CD14-positive monocyte (primary cell): ENCODE measurements around the gene PDGFA. TPM values are rescaled to one million over a fixed set of nuclear protein-coding genes. Genes with fewer than 3 reads are reported as not detected.

Experiments
- DNase-seq, 3 donors: peaks; one replicate each; pipeline ENCODE4 v3.0.0-alpha.2; 2011 to 2022
- H2AFZ ChIP-seq: 2 replicates; pipeline ENCODE4 v1.6.0; 2012; ENCODE audit warnings: mild to moderate bottlenecking, low read depth, low read length, inconsistent platforms; ENCODE audit not compliant: insufficient read depth, poor library complexity, severe bottlenecking
- H3K27ac ChIP-seq, 2 donors: 1 replicate in 1 of 2; 2 replicates in 1 of 2; pipeline ENCODE4 v1.5.1; 2012 to 2013; ENCODE audit warnings: low read length in 2 of 2, control low read depth in 1 of 2, inconsistent platforms in 1 of 2, low read depth in 1 of 2, mild to moderate bottlenecking in 1 of 2
- H3K27me3 ChIP-seq, 2 donors: one replicate each; pipeline versions ENCODE4 v1.6.0 to v1.6.1; 2011 to 2013; ENCODE audit warnings: low read length in 2 of 2; ENCODE audit not compliant: control insufficient read depth in 2 of 2, insufficient read depth in 2 of 2
- H3K36me3 ChIP-seq, 2 donors: replicated peaks in 1 of 2; 1 replicate in 1 of 2; 2 replicates in 1 of 2; pipeline versions ENCODE4 v1.5.1 to v1.6.1; 2012 to 2013; ENCODE audit warnings: low read length in 2 of 2, control low read depth in 1 of 2, inconsistent platforms in 1 of 2, mild to moderate bottlenecking in 1 of 2; ENCODE audit not compliant: insufficient read depth in 2 of 2, control insufficient read depth in 1 of 2
- H3K4me1 ChIP-seq, 2 donors: 1 replicate in 1 of 2; 2 replicates in 1 of 2; pipeline versions ENCODE4 v1.5.1 to v1.6.1; 2012 to 2013; ENCODE audit warnings: low read length in 2 of 2, control low read depth in 1 of 2, inconsistent platforms in 1 of 2, mild to moderate bottlenecking in 1 of 2, moderate library complexity in 1 of 2; ENCODE audit not compliant: insufficient read depth in 2 of 2, control insufficient read depth in 1 of 2
- H3K4me2 ChIP-seq: replicated peaks from 2 replicates; pipeline ENCODE3; 2012; ENCODE audit warnings: low read length, moderate library complexity, mild to moderate bottlenecking; ENCODE audit not compliant: poor library complexity, severe bottlenecking; ENCODE audit errors: extremely low read depth
- H3K4me3 ChIP-seq, 3 experiments: fragments of 200-600 bp in 1 of 3; sonication (generic) in 1 of 3; replicated peaks in 1 of 3; 1 replicate in 2 of 3; 2 replicates in 1 of 3; pipeline ENCODE4 v1.5.1; 2011 to 2013; ENCODE audit warnings: low read length in 3 of 3, mild to moderate bottlenecking in 3 of 3, control low read depth in 2 of 3, low read depth in 2 of 3, inconsistent platforms in 1 of 3, moderate library complexity in 1 of 3
- H3K79me2 ChIP-seq: 2 replicates; pipeline ENCODE4 v1.6.0; 2012; ENCODE audit warnings: mild to moderate bottlenecking, control low read depth, inconsistent platforms, low read length, moderate library complexity; ENCODE audit not compliant: insufficient read depth
- H3K9ac ChIP-seq: 2 replicates; pipeline ENCODE4 v1.6.0; 2017; ENCODE audit warnings: low read length, mild to moderate bottlenecking; ENCODE audit not compliant: insufficient read depth, poor library complexity, severe bottlenecking
- H3K9me3 ChIP-seq, 2 donors: replicated peaks in 1 of 2; 1 replicate in 1 of 2; 2 replicates in 1 of 2; pipeline versions ENCODE4 v1.5.1 to v1.6.1; 2012 to 2013; ENCODE audit warnings: low read length in 2 of 2, control low read depth in 1 of 2; ENCODE audit not compliant: control insufficient read depth in 1 of 2, insufficient read depth in 1 of 2
- H4K20me1 ChIP-seq: 2 replicates; pipeline ENCODE4 v1.6.0; 2012; ENCODE audit warnings: mild to moderate bottlenecking, low read length, control low read depth, moderate library complexity; ENCODE audit not compliant: insufficient read depth
- H3K27ac Mint-ChIP-seq, 7 donors: one replicate each; pipeline ENCODE4 v1.8.0; 2020; ENCODE audit warnings: mild to moderate bottlenecking in 7 of 7, mixed read lengths in 7 of 7, moderate library complexity in 6 of 7, inconsistent platforms in 2 of 7
- H3K27me3 Mint-ChIP-seq, 3 donors: one replicate each; pipeline ENCODE4 v1.8.0; 2021 to 2022; ENCODE audit warnings: low read depth in 3 of 3, mild to moderate bottlenecking in 3 of 3, mixed read lengths in 3 of 3, moderate library complexity in 3 of 3, inconsistent platforms in 1 of 3
- H3K36me3 Mint-ChIP-seq, 2 donors: one replicate each; pipeline ENCODE4 v1.8.0; 2020; ENCODE audit warnings: mixed read lengths in 2 of 2, inconsistent platforms in 1 of 2, mild to moderate bottlenecking in 1 of 2
- H3K4me1 Mint-ChIP-seq: one replicate; pipeline ENCODE4 v1.8.0; 2020; ENCODE audit warnings: mild to moderate bottlenecking, mixed read lengths
- H3K4me3 Mint-ChIP-seq, 2 donors: one replicate each; pipeline ENCODE4 v1.8.0; 2020; ENCODE audit warnings: mild to moderate bottlenecking in 2 of 2, mixed read lengths in 2 of 2, moderate library complexity in 1 of 2
- H3K9me3 Mint-ChIP-seq, 7 donors: one replicate each; pipeline ENCODE4 v1.8.0; 2020 to 2022; ENCODE audit warnings: mixed read lengths in 7 of 7, mild to moderate bottlenecking in 6 of 7, moderate library complexity in 6 of 7, inconsistent platforms in 2 of 7
- WGBS: methylation state at CpG from one replicate; pipeline ENCODE4 v1.1.5; 2013; ENCODE audit warnings: missing lambda C conversion rate; ENCODE audit not compliant: insufficient coverage; 5-methylcytosine and 5-hydroxymethylcytosine counted together
- intact Hi-C, 2 donors: fragments of 100-400 bp; cut with micrococcal nuclease; formaldehyde crosslinking; loops; one replicate each; pipeline versions ENCODE4 v1.15.0 to v1.15.1; 2023
- polyA plus RNA-seq, 3 donors: library from polyadenylated mRNA; depleted of rRNA in 1 of 3; unstranded in 2 of 3; stranded (reverse) in 1 of 3; fragments of 300-500 nt in 2 of 3; fragments of >200 nt in 1 of 3; fragmentation: Illumina TruSeq in 2 of 3; gene quantifications; 1 replicate in 2 of 3; 2 replicates in 1 of 3; pipeline ENCODE4 v1.2.3, GENCODE V29; 2012 to 2021
- TF ChIP-seq, protein P1 (sequence below): fragments of 200-600 bp; IDR thresholded peaks from one replicate; pipeline ENCODE4 v1.8.0; 2022; ENCODE audit warnings: antibody characterized with exemption, mild to moderate bottlenecking

PDGFA gene
- polyA plus RNA-seq, 3 donors, result 0.29 TPM; not detected in 2

DNA sequence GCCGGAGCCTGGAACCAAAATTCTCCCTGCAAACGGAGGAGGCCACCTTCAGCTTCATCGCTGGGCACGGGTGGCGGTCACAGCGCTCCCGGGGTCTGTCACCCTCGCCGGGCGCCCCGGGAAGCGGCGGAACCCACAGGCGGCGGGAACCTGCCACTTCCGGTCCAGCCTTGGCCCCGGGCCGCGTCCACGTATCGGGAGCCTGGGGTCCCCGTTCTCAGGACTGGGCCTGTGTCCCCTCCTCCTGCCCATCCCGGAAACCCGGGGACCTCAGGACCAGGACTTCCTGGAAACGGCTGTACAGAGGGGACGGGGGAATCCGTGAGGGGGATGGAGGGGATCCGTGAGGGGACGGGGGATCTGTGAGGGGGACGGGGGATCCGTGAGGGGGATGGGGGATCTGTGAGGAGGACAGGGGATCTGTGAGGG is 25.4 kb downstream of the PDGFA start:
- Histone ChIP-seq H4K20me1 (no peaks in the 10 kb centered on the region), H2AFZ (no peak overlapping the region), H3K9ac (no peak overlapping the region), H3K4me2 (no peak overlapping the region), H3K79me2 (no peaks in the 10 kb centered on the region), H3K4me1 (no peaks in the 10 kb centered on the region), H3K4me3 (no peak overlapping the region), H3K27me3 (peaks cover 0 to 2% of the 10 kb centered on the region in 2 donors), H3K9me3 (peaks cover 0 to 10% of the 10 kb centered on the region in 2 donors), H3K36me3 (no peaks in the 10 kb centered on the region), H3K27ac (no peak overlapping the region)
- Mint-ChIP-seq H3K36me3 (no peaks in the 10 kb centered on the region), H3K4me3 (no peak overlapping the region), H3K9me3 (peaks cover 0 to 7% (median 4%) of the 10 kb centered on the region in 7 donors), H3K27ac (no peak overlapping the region), H3K4me1 (no peaks in the 10 kb centered on the region), H3K27me3 (peaks cover 1 to 6% (median 5%) of the 10 kb centered on the region in 3 donors)
- no peak for DNase-seq
- intact Hi-C loops, result no loop called here
- TF ChIP-seq, protein P1, sequence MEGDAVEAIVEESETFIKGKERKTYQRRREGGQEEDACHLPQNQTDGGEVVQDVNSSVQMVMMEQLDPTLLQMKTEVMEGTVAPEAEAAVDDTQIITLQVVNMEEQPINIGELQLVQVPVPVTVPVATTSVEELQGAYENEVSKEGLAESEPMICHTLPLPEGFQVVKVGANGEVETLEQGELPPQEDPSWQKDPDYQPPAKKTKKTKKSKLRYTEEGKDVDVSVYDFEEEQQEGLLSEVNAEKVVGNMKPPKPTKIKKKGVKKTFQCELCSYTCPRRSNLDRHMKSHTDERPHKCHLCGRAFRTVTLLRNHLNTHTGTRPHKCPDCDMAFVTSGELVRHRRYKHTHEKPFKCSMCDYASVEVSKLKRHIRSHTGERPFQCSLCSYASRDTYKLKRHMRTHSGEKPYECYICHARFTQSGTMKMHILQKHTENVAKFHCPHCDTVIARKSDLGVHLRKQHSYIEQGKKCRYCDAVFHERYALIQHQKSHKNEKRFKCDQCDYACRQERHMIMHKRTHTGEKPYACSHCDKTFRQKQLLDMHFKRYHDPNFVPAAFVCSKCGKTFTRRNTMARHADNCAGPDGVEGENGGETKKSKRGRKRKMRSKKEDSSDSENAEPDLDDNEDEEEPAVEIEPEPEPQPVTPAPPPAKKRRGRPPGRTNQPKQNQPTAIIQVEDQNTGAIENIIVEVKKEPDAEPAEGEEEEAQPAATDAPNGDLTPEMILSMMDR, result no peak
- 87% methylated on average over 21 of the region's 31 CpGs for WGBS

DNA sequence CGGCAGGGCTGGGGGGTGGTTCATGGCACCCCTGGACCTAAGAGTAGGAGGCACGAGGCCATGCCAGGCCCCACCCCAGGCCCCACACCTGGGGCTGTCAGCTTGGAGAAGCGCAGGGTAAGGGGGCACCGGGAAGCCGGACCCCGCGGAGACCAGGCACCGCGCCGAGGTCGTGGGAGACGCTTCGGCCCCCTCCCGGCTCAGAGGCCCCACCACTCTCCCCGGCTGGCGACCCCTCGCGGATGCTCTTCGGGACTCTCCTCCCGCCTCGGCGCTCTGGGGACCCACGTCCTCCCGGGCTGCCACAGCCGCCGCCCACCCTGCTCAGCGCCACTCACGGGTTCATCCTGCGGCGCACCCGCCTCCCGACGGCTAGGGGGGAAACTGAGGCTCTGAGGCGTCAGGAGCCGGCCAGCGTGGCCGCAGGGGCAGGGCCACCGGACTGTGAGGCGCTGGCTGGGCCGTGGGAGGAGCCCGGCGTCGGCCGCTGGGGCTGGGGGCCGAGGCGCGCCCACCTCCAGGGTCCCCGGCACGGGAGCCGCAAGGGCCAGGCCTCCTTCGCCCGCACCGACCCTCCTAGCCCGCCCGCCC is 25.9 kb downstream of the PDGFA start:
- Mint-ChIP-seq H3K4me3 (no peak overlapping the region), H3K9me3 (peaks cover 0 to 7% (median 4%) of the 10 kb centered on the region in 7 donors), H3K36me3 (no peaks in the 10 kb centered on the region), H3K27ac (no peak overlapping the region), H3K27me3 (peaks cover 2 to 6% (median 5%) of the 10 kb centered on the region in 3 donors), H3K4me1 (no peaks in the 10 kb centered on the region)
- Histone ChIP-seq H3K9me3 (peaks cover 0 to 10% of the 10 kb centered on the region in 2 donors), H3K4me2 (no peak overlapping the region), H4K20me1 (no peaks in the 10 kb centered on the region), H3K4me3 (no peak overlapping the region), H2AFZ (no peak overlapping the region), H3K4me1 (no peaks in the 10 kb centered on the region), H3K27me3 (peaks cover 0 to 2% of the 10 kb centered on the region in 2 donors), H3K36me3 (no peaks in the 10 kb centered on the region), H3K79me2 (no peaks in the 10 kb centered on the region), H3K27ac (no peak overlapping the region), H3K9ac (no peak overlapping the region)
- intact Hi-C loops, result no loop called here
- no peak for DNase-seq
- TF ChIP-seq, protein P1, result no peak
- 88% methylated on average over 54 of the region's 55 CpGs for WGBS
